ENCODE data around the gene CDIP1. TPM values are rescaled to one million over a fixed set of nuclear protein-coding genes. Genes with fewer than 3 reads are reported as not detected.
A peak's percentile ranks its signal among the peaks of the same experiment; 100 is the strongest.

Gene CDIP1
- total and polyA plus RNA-seq, 2 experiments from 2014 or later = 39.2 to 57.6 TPM

DNA sequence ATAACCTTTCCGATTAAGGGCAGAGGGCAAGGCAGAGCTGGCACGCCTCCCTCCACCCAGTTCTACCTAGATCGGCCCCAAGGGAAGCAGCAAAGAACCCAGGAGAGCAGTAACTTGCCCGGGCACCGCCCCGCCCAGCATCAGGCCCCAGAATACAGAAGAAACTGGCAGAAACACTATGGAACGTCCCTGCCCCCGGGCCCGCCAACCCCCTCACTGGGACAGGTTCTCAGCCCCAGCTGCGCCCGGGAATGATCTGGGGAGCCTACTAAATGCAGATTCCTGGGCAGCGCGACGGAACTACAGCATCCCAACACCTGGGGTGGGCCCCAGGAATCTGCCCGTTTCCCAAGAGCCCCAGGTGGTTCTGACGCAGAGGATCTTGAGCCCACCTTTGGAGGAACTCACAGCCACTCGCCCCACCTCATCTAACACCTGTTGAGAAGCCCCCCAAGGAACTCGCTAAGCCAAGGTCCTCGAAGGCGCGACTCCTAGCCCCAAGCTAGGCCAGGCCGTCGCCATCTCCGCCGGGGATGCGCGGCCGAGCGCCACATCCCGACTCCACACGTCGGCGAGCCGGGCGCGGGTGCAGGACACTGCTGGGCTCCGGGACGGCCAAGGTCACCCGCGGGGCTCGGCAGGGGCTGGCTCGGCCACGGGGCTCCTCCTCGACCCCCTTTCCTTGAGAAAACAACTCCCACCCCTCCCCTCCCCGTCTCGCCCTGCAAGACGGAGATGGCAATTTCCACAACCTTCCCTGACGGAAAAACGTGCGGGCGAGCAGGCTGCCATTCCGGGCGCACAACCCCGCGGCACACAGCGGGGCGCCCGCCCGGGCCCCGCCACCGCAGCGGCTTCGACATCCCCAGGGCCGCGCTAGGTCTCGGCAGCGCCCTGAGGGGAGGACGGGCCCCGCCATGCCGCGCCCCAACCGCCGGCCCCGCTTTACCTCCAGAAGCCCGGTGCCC lies 913 bp downstream of the CDIP1 start:
- Histone ChIP-seq H3K79me2 (replicated peaks; ENCODE audit: insufficient read depth) (peaks cover 48% of the 10 kb centered on the region), H3K4me3 (peak overlapping the region; percentile 91), H3K27me3 (ENCODE audit: insufficient read depth) (peaks cover 16% of the 10 kb centered on the region), H3K36me3 (ENCODE audit: insufficient read depth) (peaks cover 5% of the 10 kb centered on the region), H3K4me1 (ENCODE audit: insufficient read depth) (peaks cover 13% of the 10 kb centered on the region; the same call in 1 of the 2 replicates), H3K9me2 (ENCODE audit: insufficient read depth) (peaks cover 4% of the 10 kb centered on the region; the same call in 1 of the 2 replicates), H3K4me2 (peak overlapping the region; percentile 93), H2AFZ (peak overlapping the region; percentile 78; the same call in 1 of the 2 replicates), H3K27ac (ENCODE audit: low read depth) (peak overlapping the region; percentile 6), H4K20me1 (replicated peaks; ENCODE audit: insufficient read depth) (peaks cover 13% of the 10 kb centered on the region), H3F3A (replicated peaks; ENCODE audit: low read depth) (peaks cover 14% of the 10 kb centered on the region)
- ATAC-seq (peak; percentile 64), DNase-seq (ENCODE audit: low spot score) (peak; percentile 80)
- peak overlapping the region; percentile 90 for H3K4me3 Mint-ChIP-seq
- H3K36me3 Mint-ChIP-seq (ENCODE audit: low read depth) = peaks cover 41% of the 10 kb centered on the region
- peaks cover 24% of the 10 kb centered on the region for H3K4me1 Mint-ChIP-seq
- TF ChIP-seq EZH2phosphoT487 (IDR thresholded peaks at IDR 0.05; ENCODE audit: unreplicated experiment) (no peak), CREB1 (CRISPR knock-in tag; IDR thresholded peaks at IDR 0.05; ENCODE audit: low read depth) (peak; percentile 62; the same call in 1 of the 2 replicates)
- peak overlapping the region; percentile 84 for H3K27ac Mint-ChIP-seq
- H3K27me3 Mint-ChIP-seq (ENCODE audit: insufficient read depth, low read depth, poor library complexity) = peaks cover 34% of the 10 kb centered on the region
- H3K9me3 Mint-ChIP-seq = peaks cover 20% of the 10 kb centered on the region

DNA sequence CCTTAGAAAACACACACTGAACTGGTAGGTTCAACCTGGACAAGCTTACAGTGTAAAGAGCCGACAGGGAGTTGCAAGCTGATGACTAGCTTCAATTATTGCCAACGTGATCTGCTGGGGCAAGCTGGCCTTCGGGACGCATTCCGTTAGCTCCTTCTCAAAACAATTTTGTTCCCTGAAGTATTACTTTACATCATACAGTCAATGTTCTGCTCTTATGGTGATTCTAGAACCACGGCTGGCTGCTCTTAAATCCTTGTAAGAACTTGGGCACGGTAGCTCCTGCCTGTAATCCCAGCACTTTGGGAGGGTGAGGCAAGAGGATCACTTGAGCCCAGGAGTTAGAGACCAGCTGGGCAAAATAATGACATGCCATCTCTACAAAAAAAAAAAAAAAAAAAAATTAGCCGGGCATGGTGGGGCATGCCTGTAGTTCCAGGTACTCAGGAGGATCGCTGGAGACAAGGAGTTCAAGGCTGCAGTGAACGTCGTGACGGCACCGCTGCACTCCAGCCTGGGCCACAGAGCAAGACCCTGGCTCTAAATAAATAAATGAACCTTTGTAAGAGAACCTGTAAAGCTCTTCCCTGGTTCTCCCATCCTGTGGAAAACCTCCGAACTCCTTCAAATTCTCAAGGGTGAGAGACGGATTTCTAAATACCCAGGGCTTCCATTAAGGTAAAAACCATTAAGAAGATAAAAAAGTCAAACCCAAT lies 2.0 kb downstream of the CDIP1 start:
- H3K4me1 Mint-ChIP-seq = peaks cover 28% of the 10 kb centered on the region
- ATAC-seq = no peak
- peak overlapping the region; percentile 91 for H3K4me3 ChIP-seq
- TF ChIP-seq POLR2AphosphoS5 (IDR thresholded peaks at IDR 0.05; ENCODE audit: low read depth) (no peak), EZH2 (IDR thresholded peaks at IDR 0.05; ENCODE audit: low read depth, unreplicated experiment) (no peak), NANOG (IDR thresholded peaks at IDR 0.05; ENCODE audit: borderline replicate concordance) (no peak), CREB1 (CRISPR knock-in tag; IDR thresholded peaks at IDR 0.05; ENCODE audit: low read depth) (no peak), STAT1 (IDR thresholded peaks at IDR 0.05; ENCODE audit: unreplicated experiment) (no peak), ZNF114 (CRISPR knock-in tag; IDR thresholded peaks at IDR 0.05) (no peak)
- TF ChIP-seq, protein P1, sequence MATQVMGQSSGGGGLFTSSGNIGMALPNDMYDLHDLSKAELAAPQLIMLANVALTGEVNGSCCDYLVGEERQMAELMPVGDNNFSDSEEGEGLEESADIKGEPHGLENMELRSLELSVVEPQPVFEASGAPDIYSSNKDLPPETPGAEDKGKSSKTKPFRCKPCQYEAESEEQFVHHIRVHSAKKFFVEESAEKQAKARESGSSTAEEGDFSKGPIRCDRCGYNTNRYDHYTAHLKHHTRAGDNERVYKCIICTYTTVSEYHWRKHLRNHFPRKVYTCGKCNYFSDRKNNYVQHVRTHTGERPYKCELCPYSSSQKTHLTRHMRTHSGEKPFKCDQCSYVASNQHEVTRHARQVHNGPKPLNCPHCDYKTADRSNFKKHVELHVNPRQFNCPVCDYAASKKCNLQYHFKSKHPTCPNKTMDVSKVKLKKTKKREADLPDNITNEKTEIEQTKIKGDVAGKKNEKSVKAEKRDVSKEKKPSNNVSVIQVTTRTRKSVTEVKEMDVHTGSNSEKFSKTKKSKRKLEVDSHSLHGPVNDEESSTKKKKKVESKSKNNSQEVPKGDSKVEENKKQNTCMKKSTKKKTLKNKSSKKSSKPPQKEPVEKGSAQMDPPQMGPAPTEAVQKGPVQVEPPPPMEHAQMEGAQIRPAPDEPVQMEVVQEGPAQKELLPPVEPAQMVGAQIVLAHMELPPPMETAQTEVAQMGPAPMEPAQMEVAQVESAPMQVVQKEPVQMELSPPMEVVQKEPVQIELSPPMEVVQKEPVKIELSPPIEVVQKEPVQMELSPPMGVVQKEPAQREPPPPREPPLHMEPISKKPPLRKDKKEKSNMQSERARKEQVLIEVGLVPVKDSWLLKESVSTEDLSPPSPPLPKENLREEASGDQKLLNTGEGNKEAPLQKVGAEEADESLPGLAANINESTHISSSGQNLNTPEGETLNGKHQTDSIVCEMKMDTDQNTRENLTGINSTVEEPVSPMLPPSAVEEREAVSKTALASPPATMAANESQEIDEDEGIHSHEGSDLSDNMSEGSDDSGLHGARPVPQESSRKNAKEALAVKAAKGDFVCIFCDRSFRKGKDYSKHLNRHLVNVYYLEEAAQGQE (IDR thresholded peaks at IDR 0.05; ENCODE audit: unreplicated experiment) = no peak
- TF ChIP-seq, protein P2, sequence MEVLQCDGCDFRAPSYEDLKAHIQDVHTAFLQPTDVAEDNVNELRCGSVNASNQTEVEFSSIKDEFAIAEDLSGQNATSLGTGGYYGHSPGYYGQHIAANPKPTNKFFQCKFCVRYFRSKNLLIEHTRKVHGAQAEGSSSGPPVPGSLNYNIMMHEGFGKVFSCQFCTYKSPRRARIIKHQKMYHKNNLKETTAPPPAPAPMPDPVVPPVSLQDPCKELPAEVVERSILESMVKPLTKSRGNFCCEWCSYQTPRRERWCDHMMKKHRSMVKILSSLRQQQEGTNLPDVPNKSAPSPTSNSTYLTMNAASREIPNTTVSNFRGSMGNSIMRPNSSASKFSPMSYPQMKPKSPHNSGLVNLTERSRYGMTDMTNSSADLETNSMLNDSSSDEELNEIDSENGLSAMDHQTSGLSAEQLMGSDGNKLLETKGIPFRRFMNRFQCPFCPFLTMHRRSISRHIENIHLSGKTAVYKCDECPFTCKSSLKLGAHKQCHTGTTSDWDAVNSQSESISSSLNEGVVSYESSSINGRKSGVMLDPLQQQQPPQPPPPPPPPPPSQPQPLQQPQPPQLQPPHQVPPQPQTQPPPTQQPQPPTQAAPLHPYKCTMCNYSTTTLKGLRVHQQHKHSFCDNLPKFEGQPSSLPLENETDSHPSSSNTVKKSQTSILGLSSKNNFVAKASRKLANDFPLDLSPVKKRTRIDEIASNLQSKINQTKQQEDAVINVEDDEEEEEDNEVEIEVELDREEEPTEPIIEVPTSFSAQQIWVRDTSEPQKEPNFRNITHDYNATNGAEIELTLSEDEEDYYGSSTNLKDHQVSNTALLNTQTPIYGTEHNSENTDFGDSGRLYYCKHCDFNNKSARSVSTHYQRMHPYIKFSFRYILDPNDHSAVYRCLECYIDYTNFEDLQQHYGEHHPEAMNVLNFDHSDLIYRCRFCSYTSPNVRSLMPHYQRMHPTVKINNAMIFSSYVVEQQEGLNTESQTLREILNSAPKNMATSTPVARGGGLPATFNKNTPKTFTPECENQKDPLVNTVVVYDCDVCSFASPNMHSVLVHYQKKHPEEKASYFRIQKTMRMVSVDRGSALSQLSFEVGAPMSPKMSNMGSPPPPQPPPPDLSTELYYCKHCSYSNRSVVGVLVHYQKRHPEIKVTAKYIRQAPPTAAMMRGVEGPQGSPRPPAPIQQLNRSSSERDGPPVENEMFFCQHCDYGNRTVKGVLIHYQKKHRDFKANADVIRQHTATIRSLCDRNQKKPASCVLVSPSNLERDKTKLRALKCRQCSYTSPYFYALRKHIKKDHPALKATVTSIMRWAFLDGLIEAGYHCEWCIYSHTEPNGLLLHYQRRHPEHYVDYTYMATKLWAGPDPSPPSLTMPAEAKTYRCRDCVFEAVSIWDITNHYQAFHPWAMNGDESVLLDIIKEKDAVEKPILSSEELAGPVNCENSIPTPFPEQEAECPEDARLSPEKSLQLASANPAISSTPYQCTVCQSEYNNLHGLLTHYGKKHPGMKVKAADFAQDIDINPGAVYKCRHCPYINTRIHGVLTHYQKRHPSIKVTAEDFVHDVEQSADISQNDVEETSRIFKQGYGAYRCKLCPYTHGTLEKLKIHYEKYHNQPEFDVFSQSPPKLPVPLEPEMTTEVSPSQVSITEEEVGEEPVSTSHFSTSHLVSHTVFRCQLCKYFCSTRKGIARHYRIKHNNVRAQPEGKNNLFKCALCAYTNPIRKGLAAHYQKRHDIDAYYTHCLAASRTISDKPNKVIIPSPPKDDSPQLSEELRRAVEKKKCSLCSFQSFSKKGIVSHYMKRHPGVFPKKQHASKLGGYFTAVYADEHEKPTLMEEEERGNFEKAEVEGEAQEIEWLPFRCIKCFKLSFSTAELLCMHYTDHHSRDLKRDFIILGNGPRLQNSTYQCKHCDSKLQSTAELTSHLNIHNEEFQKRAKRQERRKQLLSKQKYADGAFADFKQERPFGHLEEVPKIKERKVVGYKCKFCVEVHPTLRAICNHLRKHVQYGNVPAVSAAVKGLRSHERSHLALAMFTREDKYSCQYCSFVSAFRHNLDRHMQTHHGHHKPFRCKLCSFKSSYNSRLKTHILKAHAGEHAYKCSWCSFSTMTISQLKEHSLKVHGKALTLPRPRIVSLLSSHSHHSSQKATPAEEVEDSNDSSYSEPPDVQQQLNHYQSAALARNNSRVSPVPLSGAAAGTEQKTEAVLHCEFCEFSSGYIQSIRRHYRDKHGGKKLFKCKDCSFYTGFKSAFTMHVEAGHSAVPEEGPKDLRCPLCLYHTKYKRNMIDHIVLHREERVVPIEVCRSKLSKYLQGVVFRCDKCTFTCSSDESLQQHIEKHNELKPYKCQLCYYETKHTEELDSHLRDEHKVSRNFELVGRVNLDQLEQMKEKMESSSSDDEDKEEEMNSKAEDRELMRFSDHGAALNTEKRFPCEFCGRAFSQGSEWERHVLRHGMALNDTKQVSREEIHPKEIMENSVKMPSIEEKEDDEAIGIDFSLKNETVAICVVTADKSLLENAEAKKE (CRISPR knock-in tag; IDR thresholded peaks at IDR 0.05) = no peak

More for the DNA sequence above, 2.0 kb downstream of the CDIP1 start:
- peaks cover 16% of the 10 kb centered on the region for H3K27me3 ChIP-seq (ENCODE audit: insufficient read depth)
- H3K36me3 Mint-ChIP-seq (ENCODE audit: low read depth) = peaks cover 51% of the 10 kb centered on the region
- H3K27me3 Mint-ChIP-seq (ENCODE audit: insufficient read depth, low read depth, poor library complexity) = peaks cover 38% of the 10 kb centered on the region
- H3K79me2 ChIP-seq (replicated peaks; ENCODE audit: insufficient read depth) = peaks cover 48% of the 10 kb centered on the region
- H3K9me2 ChIP-seq (ENCODE audit: insufficient read depth) = peaks cover 4% of the 10 kb centered on the region; the same call in 1 of the 2 replicates
- H3K4me1 ChIP-seq (ENCODE audit: insufficient read depth) = peaks cover 13% of the 10 kb centered on the region; the same call in 1 of the 2 replicates
- H2AFZ ChIP-seq = no peak overlapping the region
- H3K4me2 ChIP-seq = peak overlapping the region; percentile 93
- peaks cover 5% of the 10 kb centered on the region for H3K36me3 ChIP-seq (ENCODE audit: insufficient read depth)
- H3K4me3 Mint-ChIP-seq = peak overlapping the region; percentile 90
- no peak overlapping the region; the same call in 1 of the 2 replicates for H3K27ac ChIP-seq (ENCODE audit: low read depth)
- H4K20me1 ChIP-seq (replicated peaks; ENCODE audit: insufficient read depth) = peaks cover 13% of the 10 kb centered on the region
- H3K27ac Mint-ChIP-seq = no peak overlapping the region; the same call in 1 of the 2 replicates
- H3F3A ChIP-seq (replicated peaks; ENCODE audit: low read depth) = peaks cover 17% of the 10 kb centered on the region
- peaks cover 20% of the 10 kb centered on the region for H3K9me3 Mint-ChIP-seq
- no peak for DNase-seq (ENCODE audit: low spot score)
